Progenitor cell of endocrine pancreas (in vitro differentiated cells): ENCODE data around the gene AADAT. TPM values are rescaled to one million over a fixed set of nuclear protein-coding genes. Genes with fewer than 3 reads are reported as not detected.

Experiments
- DNase-seq: peaks from one replicate; pipeline ENCODE4 v3.0.0; 2021; ENCODE audit warnings: low spot score; ENCODE audit not compliant: unreplicated experiment
- H3K27ac Mint-ChIP-seq: 2 replicates; pipeline ENCODE4 v1.8.0; 2021; ENCODE audit warnings: mild to moderate bottlenecking, moderate library complexity, mixed read lengths
- H3K27me3 Mint-ChIP-seq: 2 replicates; pipeline ENCODE4 v1.8.0; 2021; ENCODE audit warnings: mixed read lengths
- H3K36me3 Mint-ChIP-seq: 2 replicates; pipeline ENCODE4 v1.8.0; 2022; ENCODE audit warnings: mixed read lengths; ENCODE audit not compliant: insufficient read depth
- H3K4me1 Mint-ChIP-seq: 2 replicates; pipeline ENCODE4 v1.8.0; 2021; ENCODE audit warnings: low read depth, mixed read lengths
- H3K4me3 Mint-ChIP-seq: 2 replicates; pipeline ENCODE4 v1.8.0; 2021; ENCODE audit warnings: low read depth, mild to moderate bottlenecking, moderate library complexity, mixed read lengths
- H3K9me3 Mint-ChIP-seq: 2 replicates; pipeline ENCODE4 v1.8.0; 2021; ENCODE audit warnings: low read depth, mixed read lengths
- total RNA-seq: library from RNA; stranded (reverse); gene quantifications from 2 replicates; pipeline ENCODE4 v1.2.1, GENCODE V29; 2021
- TF ChIP-seq, protein P1 (sequence below): fragments of 200-600 bp; sonication (generic); IDR thresholded peaks from one replicate; pipeline ENCODE4 v1.5.0; 2021; ENCODE audit warnings: antibody characterized with exemption, mild to moderate bottlenecking; ENCODE audit not compliant: unreplicated experiment

Gene AADAT
- total RNA-seq, 1 donor from 2014 or later, result 34.1 TPM

- Mint-ChIP-seq H3K4me3 (no peak overlapping the region), H3K4me1 (no peaks in the 10 kb centered on the region), H3K36me3 (no peaks in the 10 kb centered on the region), H3K9me3 (no peaks in the 10 kb centered on the region), H3K27ac (no peak overlapping the region), H3K27me3 (peaks cover 7% of the 10 kb centered on the region)
- TF ChIP-seq, protein P1, sequence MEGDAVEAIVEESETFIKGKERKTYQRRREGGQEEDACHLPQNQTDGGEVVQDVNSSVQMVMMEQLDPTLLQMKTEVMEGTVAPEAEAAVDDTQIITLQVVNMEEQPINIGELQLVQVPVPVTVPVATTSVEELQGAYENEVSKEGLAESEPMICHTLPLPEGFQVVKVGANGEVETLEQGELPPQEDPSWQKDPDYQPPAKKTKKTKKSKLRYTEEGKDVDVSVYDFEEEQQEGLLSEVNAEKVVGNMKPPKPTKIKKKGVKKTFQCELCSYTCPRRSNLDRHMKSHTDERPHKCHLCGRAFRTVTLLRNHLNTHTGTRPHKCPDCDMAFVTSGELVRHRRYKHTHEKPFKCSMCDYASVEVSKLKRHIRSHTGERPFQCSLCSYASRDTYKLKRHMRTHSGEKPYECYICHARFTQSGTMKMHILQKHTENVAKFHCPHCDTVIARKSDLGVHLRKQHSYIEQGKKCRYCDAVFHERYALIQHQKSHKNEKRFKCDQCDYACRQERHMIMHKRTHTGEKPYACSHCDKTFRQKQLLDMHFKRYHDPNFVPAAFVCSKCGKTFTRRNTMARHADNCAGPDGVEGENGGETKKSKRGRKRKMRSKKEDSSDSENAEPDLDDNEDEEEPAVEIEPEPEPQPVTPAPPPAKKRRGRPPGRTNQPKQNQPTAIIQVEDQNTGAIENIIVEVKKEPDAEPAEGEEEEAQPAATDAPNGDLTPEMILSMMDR, result no peak
- DNase-seq, result no peak
Measured at GRCh38 chr4:170035845-170036244, 53.9 kb downstream of the AADAT start.

- Mint-ChIP-seq H3K27ac (no peak overlapping the region), H3K27me3 (peaks cover 7% of the 10 kb centered on the region), H3K4me3 (no peak overlapping the region), H3K9me3 (no peaks in the 10 kb centered on the region), H3K36me3 (no peaks in the 10 kb centered on the region), H3K4me1 (no peaks in the 10 kb centered on the region)
- TF ChIP-seq, protein P1, result no peak
- no peak for DNase-seq
Measured at GRCh38 chr4:170035231-170035630, 54.5 kb downstream of the AADAT start.

GRCh38 chr4:170033999-170034398 lies 55.8 kb downstream of the AADAT start:
- no peaks in the 10 kb centered on the region for H3K4me1 Mint-ChIP-seq
- DNase-seq, result no peak
- TF ChIP-seq, protein P1, result no peak

DNA sequence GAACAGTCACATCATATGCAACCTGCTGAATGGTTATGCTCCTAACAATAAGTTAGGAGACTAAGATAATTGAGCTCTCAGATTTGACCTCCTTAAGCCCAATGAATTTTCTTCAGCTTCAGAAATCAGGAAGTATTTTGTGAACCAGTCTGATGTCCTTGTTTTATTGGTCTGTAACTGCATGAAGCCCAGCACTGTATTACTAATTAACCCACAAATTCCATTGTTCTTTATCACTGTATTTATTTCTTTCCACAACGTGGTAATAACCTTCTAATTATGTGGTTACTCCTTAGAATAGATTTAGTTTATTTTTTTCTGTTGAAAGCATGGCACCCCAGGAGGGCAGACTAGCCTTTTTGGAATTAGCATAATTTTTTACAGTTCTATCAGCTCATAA lies 59.6 kb downstream of the AADAT start:
- peaks cover 6% of the 10 kb centered on the region for H3K4me1 Mint-ChIP-seq
- TF ChIP-seq, protein P1, result no peak
- H3K27me3 Mint-ChIP-seq, result peaks cover 40% of the 10 kb centered on the region
- H3K4me3 Mint-ChIP-seq, result no peak overlapping the region
- H3K9me3 Mint-ChIP-seq, result no peaks in the 10 kb centered on the region
- H3K27ac Mint-ChIP-seq, result no peak overlapping the region
- H3K36me3 Mint-ChIP-seq, result no peaks in the 10 kb centered on the region
- DNase-seq, result no peak

More at GRCh38 chr4:170033999-170034398, 55.8 kb downstream of the AADAT start:
- Mint-ChIP-seq H3K27ac (no peak overlapping the region), H3K4me3 (no peak overlapping the region), H3K9me3 (no peaks in the 10 kb centered on the region), H3K27me3 (peaks cover 15% of the 10 kb centered on the region), H3K36me3 (no peaks in the 10 kb centered on the region)

DNA sequence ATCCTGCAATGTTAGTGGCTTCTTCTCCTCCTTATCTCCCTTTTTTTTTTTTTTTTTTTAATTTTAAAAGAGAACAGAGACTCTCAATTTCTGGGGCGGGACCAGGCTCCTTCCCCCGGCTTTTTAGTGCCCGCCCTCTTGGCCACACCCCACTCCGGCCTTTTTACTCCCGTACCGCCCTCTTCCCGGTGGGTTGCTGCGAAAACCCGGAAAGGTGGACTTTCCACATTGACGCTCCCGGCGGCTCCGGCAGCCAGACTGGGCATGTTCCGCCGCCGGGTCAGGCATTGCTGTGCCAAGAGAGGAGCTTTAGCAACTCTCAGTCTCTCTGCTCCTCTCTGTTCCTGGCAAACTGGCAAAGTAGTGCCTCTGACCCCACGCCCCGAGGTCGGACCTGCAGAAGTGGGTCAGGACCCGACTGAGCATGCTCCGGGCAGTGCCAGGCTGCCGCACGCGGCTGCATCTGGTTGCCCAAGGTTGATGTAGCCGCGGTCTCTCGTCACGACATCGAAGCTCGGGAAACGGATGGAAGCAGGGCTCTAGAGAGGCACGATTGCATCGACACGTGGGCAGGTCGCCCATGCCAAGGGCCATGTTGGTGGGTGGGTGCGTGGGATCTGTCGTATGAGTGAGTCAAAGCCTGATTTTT lies 62.5 kb downstream of the AADAT start:
- H3K9me3 Mint-ChIP-seq, result no peaks in the 10 kb centered on the region

More for the DNA sequence above, 62.5 kb downstream of the AADAT start:
- Mint-ChIP-seq H3K27me3 (peaks cover 63% of the 10 kb centered on the region), H3K4me1 (peaks cover 6% of the 10 kb centered on the region), H3K4me3 (peak overlapping the region; percentile 90), H3K36me3 (no peaks in the 10 kb centered on the region), H3K27ac (peak overlapping the region; percentile 90)
- peak; percentile 88 for DNase-seq
- TF ChIP-seq, protein P1, result no peak
